ENCODE data around the gene RTN4. TPM values are rescaled to one million over a fixed set of nuclear protein-coding genes. Genes with fewer than 3 reads are reported as not detected.
"Not testable (repeated sequence)": the region's sequence is repeated elsewhere in the genome, so short reads cannot be mapped to it uniquely, and the experiment has no call there.

RTN4 gene
- total RNA-seq, 2 donors from 2014 or later, result 190 to 249 TPM

GRCh38 chr2:55054106-55054875, 4.0 kb upstream of the RTN4 start:
- DNase-seq (ENCODE audit: low spot score), result no peak
- TF ChIP-seq POLR2A (IDR thresholded peaks at IDR 0.05), result no peak
- TF ChIP-seq, protein P1, sequence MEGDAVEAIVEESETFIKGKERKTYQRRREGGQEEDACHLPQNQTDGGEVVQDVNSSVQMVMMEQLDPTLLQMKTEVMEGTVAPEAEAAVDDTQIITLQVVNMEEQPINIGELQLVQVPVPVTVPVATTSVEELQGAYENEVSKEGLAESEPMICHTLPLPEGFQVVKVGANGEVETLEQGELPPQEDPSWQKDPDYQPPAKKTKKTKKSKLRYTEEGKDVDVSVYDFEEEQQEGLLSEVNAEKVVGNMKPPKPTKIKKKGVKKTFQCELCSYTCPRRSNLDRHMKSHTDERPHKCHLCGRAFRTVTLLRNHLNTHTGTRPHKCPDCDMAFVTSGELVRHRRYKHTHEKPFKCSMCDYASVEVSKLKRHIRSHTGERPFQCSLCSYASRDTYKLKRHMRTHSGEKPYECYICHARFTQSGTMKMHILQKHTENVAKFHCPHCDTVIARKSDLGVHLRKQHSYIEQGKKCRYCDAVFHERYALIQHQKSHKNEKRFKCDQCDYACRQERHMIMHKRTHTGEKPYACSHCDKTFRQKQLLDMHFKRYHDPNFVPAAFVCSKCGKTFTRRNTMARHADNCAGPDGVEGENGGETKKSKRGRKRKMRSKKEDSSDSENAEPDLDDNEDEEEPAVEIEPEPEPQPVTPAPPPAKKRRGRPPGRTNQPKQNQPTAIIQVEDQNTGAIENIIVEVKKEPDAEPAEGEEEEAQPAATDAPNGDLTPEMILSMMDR (IDR thresholded peaks at IDR 0.05), result no peak
- TF ChIP-seq POLR2AphosphoS5 (IDR thresholded peaks at IDR 0.05), result no peak
- no peak overlapping the region for H3K27ac ChIP-seq
- intact Hi-C loops (cut with DNase I), result loop anchor here (5.0 kb wide), 1 partner anchor 58 kb away; no protein-coding TSS in a partner anchor
- WGBS, result 92% methylated on average over 7 of the region's 7 CpGs
- no peaks in the 10 kb centered on the region for H3K36me3 ChIP-seq
- no peaks in the 10 kb centered on the region for H3K27me3 ChIP-seq (replicated peaks; ENCODE audit: insufficient read depth)
- no peak overlapping the region for H3K4me3 ChIP-seq
- no peaks in the 10 kb centered on the region for H3K4me1 ChIP-seq (replicated peaks)
- H3K9me3 ChIP-seq, result no peaks in the 10 kb centered on the region

- H3K4me1 ChIP-seq (replicated peaks); H3K27ac ChIP-seq; H3K9me3 ChIP-seq; H3K27me3 ChIP-seq (replicated peaks; ENCODE audit: insufficient read depth); H3K4me3 ChIP-seq; H3K36me3 ChIP-seq; DNase-seq (ENCODE audit: low spot score): not testable (repeated sequence)
- WGBS, result 98% methylated on average over 4 of the region's 4 CpGs
- intact Hi-C loops (cut with DNase I), result loop anchor here (5.0 kb wide), 1 partner anchor 59 kb away; no protein-coding TSS in a partner anchor
These were observed 3.0 kb upstream of the RTN4 start for GRCh38 chr2:55053225-55053624.

DNA sequence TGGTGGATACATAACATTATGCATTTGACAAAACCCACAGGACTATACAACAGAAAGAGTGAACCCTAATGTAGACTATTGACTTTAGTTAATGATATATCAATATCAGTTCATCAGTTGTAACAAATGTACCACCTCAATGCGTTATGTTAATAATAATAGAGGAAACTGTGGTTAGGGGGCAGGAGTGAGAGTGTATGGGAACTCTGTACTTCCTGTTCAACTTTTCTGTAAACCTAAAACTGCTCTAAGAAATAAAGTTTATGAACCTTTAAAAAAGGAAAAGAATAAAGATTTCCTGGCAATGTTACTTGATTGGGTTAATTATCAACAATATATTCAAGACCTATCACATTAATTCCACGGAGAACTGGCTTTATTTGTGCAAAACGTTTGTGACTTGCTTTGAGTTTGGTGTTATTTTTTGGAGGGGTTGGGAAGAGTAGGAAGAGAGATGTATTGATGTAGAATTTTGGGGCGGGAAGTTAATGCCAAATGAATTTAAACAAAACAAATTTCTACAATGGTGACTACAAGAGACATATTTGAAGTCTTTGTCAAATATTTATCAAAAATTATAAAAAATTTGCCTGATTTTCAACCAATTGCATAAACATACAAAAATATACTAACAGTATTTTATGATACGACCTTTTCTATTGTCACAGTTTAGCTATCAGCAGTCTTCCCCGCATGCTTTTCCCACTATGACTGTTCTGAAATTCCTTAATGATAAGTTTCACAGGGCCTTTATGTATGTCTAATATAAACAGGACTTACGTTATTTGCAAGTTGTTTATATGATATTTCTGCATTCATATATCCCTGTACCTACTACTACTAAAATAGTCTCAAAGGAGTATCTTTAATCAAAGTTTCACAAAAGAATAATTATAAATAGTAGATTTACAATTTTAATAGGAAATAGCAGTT, 2.1 kb upstream of the RTN4 start:
- TF ChIP-seq POLR2A (IDR thresholded peaks at IDR 0.05), result no peak
- TF ChIP-seq POLR2AphosphoS5 (IDR thresholded peaks at IDR 0.05), result no peak
- intact Hi-C loops (cut with DNase I), result loop anchor here (5.0 kb wide), 1 partner anchor 60 kb away; no protein-coding TSS in a partner anchor
- 68% methylated on average over 7 of the region's 7 CpGs for WGBS
- Histone ChIP-seq H3K36me3 (no peaks in the 10 kb centered on the region), H3K4me1 (replicated peaks) (no peaks in the 10 kb centered on the region), H3K9me3 (no peaks in the 10 kb centered on the region), H3K27ac (no peak overlapping the region), H3K4me3 (no peak overlapping the region), H3K27me3 (replicated peaks; ENCODE audit: insufficient read depth) (no peaks in the 10 kb centered on the region)
- DNase-seq (ENCODE audit: low spot score), result no peak

GRCh38 chr2:55051026-55051866, 995 bp upstream of the RTN4 start:
- Histone ChIP-seq H3K4me3 (peak overlapping the region; percentile 97 to 100), H3K36me3 (no peaks in the 10 kb centered on the region), H3K4me1 (replicated peaks) (peaks cover 7% of the 10 kb centered on the region), H3K27ac (peak overlapping the region; percentile 98 to 99), H3K27me3 (replicated peaks; ENCODE audit: insufficient read depth) (no peaks in the 10 kb centered on the region), H3K9me3 (no peaks in the 10 kb centered on the region)
- TF ChIP-seq POLR2A (IDR thresholded peaks at IDR 0.05) (peak; percentile 10), POLR2AphosphoS5 (IDR thresholded peaks at IDR 0.05) (peak; percentile 75)
- TF ChIP-seq, protein P1 (IDR thresholded peaks at IDR 0.05), result no peak
- WGBS, result 25% methylated on average over 9 of the region's 9 CpGs
- DNase-seq (ENCODE audit: low spot score), result peak; percentile 58
- intact Hi-C loops (cut with DNase I), result loop anchor here (2.0 to 5.0 kb wide), 2 partner anchors 46 to 61 kb away; no protein-coding TSS in a partner anchor

GRCh38 chr2:55049821-55050099, 491 bp downstream of the RTN4 start:
- H3K27me3 ChIP-seq (replicated peaks; ENCODE audit: insufficient read depth), result no peaks in the 10 kb centered on the region
- DNase-seq (ENCODE audit: low spot score), result peak; percentile 9
- intact Hi-C loops (cut with DNase I), result loop anchor here (2.0 to 5.0 kb wide), 4 partner anchors 35 to 119 kb away; no protein-coding TSS in a partner anchor
- H3K9me3 ChIP-seq, result no peaks in the 10 kb centered on the region
- H3K27ac ChIP-seq, result peak overlapping the region; percentile 98 to 99
- peaks cover 8% of the 10 kb centered on the region for H3K4me1 ChIP-seq (replicated peaks)
- WGBS, result under 1% methylated on average over 27 of the region's 35 CpGs
- peak overlapping the region; percentile 97 to 100 for H3K4me3 ChIP-seq
- TF ChIP-seq, protein P1 (IDR thresholded peaks at IDR 0.05), result no peak
- no peak for TF ChIP-seq POLR2A (IDR thresholded peaks at IDR 0.05)
- no peak for TF ChIP-seq POLR2AphosphoS5 (IDR thresholded peaks at IDR 0.05)
- no peaks in the 10 kb centered on the region for H3K36me3 ChIP-seq

All from prostate gland (tissue), 2 donors.